HepG2 (cell line): ENCODE data around the gene RSL1D1. TPM values are rescaled to one million over a fixed set of nuclear protein-coding genes. Genes with fewer than 3 reads are reported as not detected.

Source experiments
- ETV6 ChIP-seq: sonication (generic); formaldehyde crosslinking; conservative IDR thresholded peaks from 2 replicates; pipeline ENCODE4 v1.4.0; 2020; ENCODE audit warnings: missing genetic modification reagents
- FOSL2 ChIP-seq: sonication (generic); formaldehyde crosslinking; IDR thresholded peaks from 2 replicates; pipeline ENCODE4 v1.4.0; 2020; ENCODE audit warnings: missing genetic modification reagents
- FOXK1 ChIP-seq: sonication (generic); formaldehyde crosslinking; IDR thresholded peaks from 2 replicates; pipeline ENCODE4 v1.4.0; 2020; ENCODE audit warnings: low read depth, missing genetic modification reagents, borderline replicate concordance
- HMG20B ChIP-seq: conservative IDR thresholded peaks from 2 replicates; pipeline ENCODE4 v1.6.1; 2016; ENCODE audit warnings: missing genetic modification reagents, missing compliant biosample characterization
- HNF4G ChIP-seq, 2 experiments: sonication (generic) in 1 of 2; formaldehyde crosslinking in 1 of 2; IDR thresholded peaks; 2 replicates each; pipeline versions ENCODE4 v1.4.0 to v1.6.1; 2011 to 2020; ENCODE audit warnings: borderline replicate concordance in 2 of 2, low read depth in 2 of 2, mild to moderate bottlenecking in 2 of 2, low read length in 1 of 2, missing genetic modification reagents in 1 of 2, moderate library complexity in 1 of 2
- IRF2 ChIP-seq: IDR thresholded peaks from 2 replicates; pipeline ENCODE4 v1.6.1; 2018; ENCODE audit warnings: missing genetic modification reagents, missing compliant biosample characterization
- KDM5A ChIP-seq: fragments of 200-600 bp; sonication (generic); IDR thresholded peaks from 2 replicates; pipeline ENCODE4 v1.7.0; 2018; ENCODE audit warnings: antibody characterized with exemption, mild to moderate bottlenecking, low read length, borderline replicate concordance
- NCOA5 ChIP-seq: sonication (generic); formaldehyde crosslinking; IDR thresholded peaks from 2 replicates; pipeline ENCODE4 v1.4.0; 2020; ENCODE audit warnings: missing genetic modification reagents
- SP2 ChIP-seq: sonication (generic); formaldehyde crosslinking; IDR thresholded peaks from 2 replicates; pipeline ENCODE4 v1.5.1; 2020; ENCODE audit warnings: mild to moderate bottlenecking, missing genetic modification reagents
- TARDBP ChIP-seq: sonication (generic); formaldehyde crosslinking; IDR thresholded peaks from 2 replicates; pipeline ENCODE4 v1.8.0; 2022; ENCODE audit warnings: mild to moderate bottlenecking, missing genetic modification reagents
- ZBTB21 ChIP-seq: sonication (generic); formaldehyde crosslinking; IDR thresholded peaks from 2 replicates; pipeline ENCODE4 v1.4.0; 2020; ENCODE audit warnings: missing genetic modification reagents
- ZNF33A ChIP-seq: sonication (generic); formaldehyde crosslinking; IDR thresholded peaks from 2 replicates; pipeline ENCODE4 v1.5.1; 2020; ENCODE audit warnings: missing genetic modification reagents, mild to moderate bottlenecking, moderate library complexity, borderline replicate concordance
- ZNF572 ChIP-seq: sonication (generic); formaldehyde crosslinking; IDR thresholded peaks from 2 replicates; pipeline ENCODE4 v1.5.1; 2020; ENCODE audit warnings: mild to moderate bottlenecking, missing genetic modification reagents
- ZNF790 ChIP-seq: sonication (generic); formaldehyde crosslinking; IDR thresholded peaks from 2 replicates; pipeline ENCODE4 v1.8.0; 2022; ENCODE audit warnings: missing genetic modification reagents, mild to moderate bottlenecking, borderline replicate concordance
- ZNF83 ChIP-seq: sonication (generic); formaldehyde crosslinking; IDR thresholded peaks from 2 replicates; pipeline ENCODE4 v1.4.0; 2020; ENCODE audit warnings: missing genetic modification reagents, mild to moderate bottlenecking, borderline replicate concordance
- ZNF839 ChIP-seq: sonication (generic); formaldehyde crosslinking; IDR thresholded peaks from 2 replicates; pipeline ENCODE4 v1.4.0; 2020; ENCODE audit warnings: missing genetic modification reagents, mild to moderate bottlenecking, borderline replicate concordance
- polyA plus RNA-seq, 8 experiments: library from polyadenylated mRNA; depleted of rRNA in 3 of 8; stranded (reverse) in 7 of 8; unstranded in 1 of 8; fragments of >200 nt; fragmentation: Illumina TruSeq in 4 of 8; extraction: Trizol in 4 of 8; gene quantifications; 2 replicates each; pipeline versions ENCODE4 v1.2.1 to v1.2.3, GENCODE V29; 2011 to 2016; ENCODE audit warnings: low read depth in 4 of 8, missing spikeins in 1 of 8, mixed read lengths in 1 of 8; ENCODE audit not compliant: insufficient read depth in 1 of 8
- total RNA-seq, 5 experiments: library from RNA; depleted of rRNA; stranded (reverse); fragments of >200 nt; fragmentation: Illumina TruSeq; extraction: Trizol; gene quantifications; 2 replicates each; pipeline ENCODE4 v1.2.3, GENCODE V29; 2016; ENCODE audit warnings: low read depth in 1 of 5
- TF ChIP-seq, protein P1 (sequence below): sonication (generic); formaldehyde crosslinking; IDR thresholded peaks from 2 replicates; pipeline ENCODE4 v1.5.1; 2020; ENCODE audit warnings: mild to moderate bottlenecking, missing genetic modification reagents
- TF ChIP-seq, protein P2 (sequence below): sonication (generic); formaldehyde crosslinking; IDR thresholded peaks from 2 replicates; pipeline ENCODE4 v1.5.1; 2020; ENCODE audit warnings: missing genetic modification reagents, mild to moderate bottlenecking, borderline replicate concordance
- TF ChIP-seq, protein P3 (sequence below): sonication (generic); formaldehyde crosslinking; IDR thresholded peaks from 2 replicates; pipeline ENCODE4 v1.4.0; 2020; ENCODE audit warnings: mild to moderate bottlenecking, missing genetic modification reagents, borderline replicate concordance
- TF ChIP-seq, protein P4 (sequence below): sonication (generic); formaldehyde crosslinking; IDR thresholded peaks from 2 replicates; pipeline ENCODE4 v1.5.0; 2020; ENCODE audit warnings: missing genetic modification reagents

RSL1D1 gene
- total and polyA plus RNA-seq, 2 of the 13 experiments (the other 11 are each of a cell fraction or from before 2014, with no cell fraction given): 187 to 343 TPM

DNA sequence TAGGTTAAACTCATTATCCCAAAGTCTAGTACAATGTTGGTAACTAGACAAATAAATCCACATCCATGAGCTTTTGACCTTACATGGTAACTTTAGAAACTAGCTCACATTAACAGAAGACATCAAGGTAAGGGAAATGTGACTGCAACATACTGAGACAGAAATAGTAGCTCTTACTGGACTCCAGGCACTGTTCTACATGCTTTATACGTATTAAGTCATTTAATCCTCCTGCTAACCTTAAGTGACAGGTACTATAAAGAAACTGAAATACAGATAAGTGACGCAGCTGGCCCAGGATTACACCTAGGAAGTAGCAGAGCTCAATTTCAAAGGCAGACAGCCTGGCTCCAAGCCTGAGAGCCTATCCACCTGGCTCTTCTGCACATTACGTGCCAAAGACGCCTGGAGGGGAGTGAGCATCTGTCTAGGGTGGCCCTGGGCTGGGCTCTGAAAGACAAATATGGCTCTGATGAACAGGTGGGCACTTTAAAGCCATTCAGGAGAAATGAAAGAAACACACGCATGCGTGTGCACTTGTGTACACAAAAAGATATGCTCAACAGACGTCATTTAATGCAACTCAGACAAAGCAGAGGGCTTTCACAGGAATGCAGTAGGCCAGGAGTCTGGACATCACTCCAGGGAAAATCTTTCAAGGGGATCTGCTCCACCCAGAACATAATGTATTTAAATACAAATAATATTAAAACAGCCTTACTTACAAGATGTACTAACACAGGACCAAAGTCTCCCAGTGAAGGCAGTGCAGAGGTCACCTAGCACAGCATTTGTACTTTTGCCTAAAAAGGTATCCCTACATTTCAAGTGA, 58.7 kb downstream of the RSL1D1 start (continued):
- TF ChIP-seq ZNF83 (no peak), FOXK1 (CRISPR knock-in tag) (no peak), ZNF790 (CRISPR knock-in tag) (no peak), ZNF839 (no peak), ZBTB21 (peak; percentile 47; the same call in 1 of the 2 replicates), FOSL2 (CRISPR knock-in tag) (no peak), NCOA5 (CRISPR knock-in tag) (no peak), ZNF33A (0 out of 2 replicates have a peak, but pooled peaks have one; percentile 72), ZNF572 (CRISPR knock-in tag) (no peak), TARDBP (CRISPR knock-in tag) (no peak), ETV6 (CRISPR knock-in tag) (no peak), KDM5A (peak; percentile 17; the same call in 1 of the 2 replicates), SP2 (CRISPR knock-in tag) (no peak), HMG20B (CRISPR knock-in tag) (no peak), HNF4G (IDR thresholded peaks at IDR 0.05; ENCODE audit: borderline replicate concordance, low read depth, low read length) (0 out of 2 replicates have a peak, but pooled peaks have one; percentile 17), HNF4G (CRISPR knock-in tag; IDR thresholded peaks at IDR 0.05; ENCODE audit: borderline replicate concordance, low read depth) (no peak), IRF2 (CRISPR knock-in tag) (0 out of 2 replicates have a peak, but pooled peaks have one; percentile 18)
- TF ChIP-seq, protein P1, sequence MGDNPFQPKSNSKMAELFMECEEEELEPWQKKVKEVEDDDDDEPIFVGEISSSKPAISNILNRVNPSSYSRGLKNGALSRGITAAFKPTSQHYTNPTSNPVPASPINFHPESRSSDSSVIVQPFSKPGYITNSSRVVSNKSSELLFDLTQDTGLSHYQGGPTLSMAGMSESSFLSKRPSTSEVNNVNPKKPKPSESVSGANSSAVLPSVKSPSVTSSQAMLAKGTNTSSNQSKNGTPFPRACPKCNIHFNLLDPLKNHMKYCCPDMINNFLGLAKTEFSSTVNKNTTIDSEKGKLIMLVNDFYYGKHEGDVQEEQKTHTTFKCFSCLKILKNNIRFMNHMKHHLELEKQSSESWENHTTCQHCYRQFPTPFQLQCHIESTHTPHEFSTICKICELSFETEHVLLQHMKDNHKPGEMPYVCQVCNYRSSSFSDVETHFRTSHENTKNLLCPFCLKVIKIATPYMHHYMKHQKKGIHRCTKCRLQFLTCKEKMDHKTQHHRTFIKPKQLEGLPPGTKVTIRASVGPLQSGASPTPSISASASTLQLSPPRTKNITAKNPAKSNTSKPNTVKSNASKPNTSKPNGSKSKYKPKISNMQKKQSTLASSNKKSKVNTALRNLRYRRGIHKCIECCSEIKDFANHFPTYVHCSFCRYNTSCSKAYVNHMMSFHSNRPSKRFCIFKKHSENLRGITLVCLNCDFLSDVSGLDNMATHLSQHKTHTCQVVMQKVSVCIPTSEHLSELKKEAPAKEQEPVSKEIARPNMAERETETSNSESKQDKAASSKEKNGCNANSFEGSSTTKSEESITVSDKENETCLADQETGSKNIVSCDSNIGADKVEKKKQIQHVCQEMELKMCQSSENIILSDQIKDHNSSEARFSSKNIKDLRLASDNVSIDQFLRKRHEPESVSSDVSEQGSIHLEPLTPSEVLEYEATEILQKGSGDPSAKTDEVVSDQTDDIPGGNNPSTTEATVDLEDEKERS: no peak
- TF ChIP-seq, protein P2, sequence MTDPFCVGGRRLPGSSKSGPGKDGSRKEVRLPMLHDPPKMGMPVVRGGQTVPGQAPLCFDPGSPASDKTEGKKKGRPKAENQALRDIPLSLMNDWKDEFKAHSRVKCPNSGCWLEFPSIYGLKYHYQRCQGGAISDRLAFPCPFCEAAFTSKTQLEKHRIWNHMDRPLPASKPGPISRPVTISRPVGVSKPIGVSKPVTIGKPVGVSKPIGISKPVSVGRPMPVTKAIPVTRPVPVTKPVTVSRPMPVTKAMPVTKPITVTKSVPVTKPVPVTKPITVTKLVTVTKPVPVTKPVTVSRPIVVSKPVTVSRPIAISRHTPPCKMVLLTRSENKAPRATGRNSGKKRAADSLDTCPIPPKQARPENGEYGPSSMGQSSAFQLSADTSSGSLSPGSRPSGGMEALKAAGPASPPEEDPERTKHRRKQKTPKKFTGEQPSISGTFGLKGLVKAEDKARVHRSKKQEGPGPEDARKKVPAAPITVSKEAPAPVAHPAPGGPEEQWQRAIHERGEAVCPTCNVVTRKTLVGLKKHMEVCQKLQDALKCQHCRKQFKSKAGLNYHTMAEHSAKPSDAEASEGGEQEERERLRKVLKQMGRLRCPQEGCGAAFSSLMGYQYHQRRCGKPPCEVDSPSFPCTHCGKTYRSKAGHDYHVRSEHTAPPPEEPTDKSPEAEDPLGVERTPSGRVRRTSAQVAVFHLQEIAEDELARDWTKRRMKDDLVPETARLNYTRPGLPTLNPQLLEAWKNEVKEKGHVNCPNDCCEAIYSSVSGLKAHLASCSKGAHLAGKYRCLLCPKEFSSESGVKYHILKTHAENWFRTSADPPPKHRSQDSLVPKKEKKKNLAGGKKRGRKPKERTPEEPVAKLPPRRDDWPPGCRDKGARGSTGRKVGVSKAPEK (CRISPR knock-in tag): no peak
- TF ChIP-seq, protein P3, sequence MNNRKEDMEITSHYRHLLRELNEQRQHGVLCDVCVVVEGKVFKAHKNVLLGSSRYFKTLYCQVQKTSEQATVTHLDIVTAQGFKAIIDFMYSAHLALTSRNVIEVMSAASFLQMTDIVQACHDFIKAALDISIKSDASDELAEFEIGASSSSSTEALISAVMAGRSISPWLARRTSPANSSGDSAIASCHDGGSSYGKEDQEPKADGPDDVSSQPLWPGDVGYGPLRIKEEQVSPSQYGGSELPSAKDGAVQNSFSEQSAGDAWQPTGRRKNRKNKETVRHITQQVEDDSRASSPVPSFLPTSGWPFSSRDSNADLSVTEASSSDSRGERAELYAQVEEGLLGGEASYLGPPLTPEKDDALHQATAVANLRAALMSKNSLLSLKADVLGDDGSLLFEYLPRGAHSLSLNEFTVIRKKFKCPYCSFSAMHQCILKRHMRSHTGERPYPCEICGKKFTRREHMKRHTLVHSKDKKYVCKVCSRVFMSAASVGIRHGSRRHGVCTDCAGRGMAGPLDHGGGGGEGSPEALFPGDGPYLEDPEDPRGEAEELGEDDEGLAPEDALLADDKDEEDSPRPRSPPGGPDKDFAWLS (CRISPR knock-in tag): no peak
- TF ChIP-seq, protein P4, sequence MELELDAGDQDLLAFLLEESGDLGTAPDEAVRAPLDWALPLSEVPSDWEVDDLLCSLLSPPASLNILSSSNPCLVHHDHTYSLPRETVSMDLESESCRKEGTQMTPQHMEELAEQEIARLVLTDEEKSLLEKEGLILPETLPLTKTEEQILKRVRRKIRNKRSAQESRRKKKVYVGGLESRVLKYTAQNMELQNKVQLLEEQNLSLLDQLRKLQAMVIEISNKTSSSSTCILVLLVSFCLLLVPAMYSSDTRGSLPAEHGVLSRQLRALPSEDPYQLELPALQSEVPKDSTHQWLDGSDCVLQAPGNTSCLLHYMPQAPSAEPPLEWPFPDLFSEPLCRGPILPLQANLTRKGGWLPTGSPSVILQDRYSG (CRISPR knock-in tag): no peak
